K562 (cell line): ENCODE results near the gene LRRC74B. TPM values are rescaled to one million over a fixed set of nuclear protein-coding genes. Genes with fewer than 3 reads are reported as not detected.
"Not testable (repeated sequence)": the region's sequence is repeated elsewhere in the genome, so short reads cannot be mapped to it uniquely, and the experiment has no call there.

ENCODE experiments used
- ATAC-seq: fragments of 200-7000 bp; cut with Tn5 transposase; 3 replicates; pipeline ENCODE4 v1.9.1; 2020; ENCODE audit warnings: moderate library complexity
- BruUV-seq: library from RNA; stranded (reverse); fragments of 400-500 nt; replicated peaks from 2 replicates; lab custom pipeline; 2021; lab: Mats Ljungman, UMichigan
- CTCF ChIA-PET: fragments of 300-600 bp; formaldehyde crosslinking; extraction: SDS; loops from one replicate; lab custom pipeline; 2021; ENCODE audit warnings: low intra/inter-chr PET ratio; lab: Yijun Ruan, JAX
- POLR2A ChIA-PET: fragments of 300-600, 350-650 bp; sonication (Branson Sonifier 250); formaldehyde crosslinking; extraction: SDS; loops from one replicate; lab custom pipeline; 2021; ENCODE audit warnings: antibody characterized with exemption, inconsistent platforms; lab: Yijun Ruan, JAX
- DNase-seq, 4 experiments: peaks; one replicate each; pipeline versions ENCODE4 v3.0.0 to v3.0.0-alpha.2; 2011 to 2018; ENCODE audit warnings: low spot score in 3 of 4, mixed read lengths in 3 of 4; ENCODE audit errors: extremely low read depth in 1 of 4
- FAIRE-seq: peaks from 2 replicates; lab custom pipeline; 2011; peaks lifted over from hg19 to GRCh38; lab: Jason Lieb, UNC
- H2AFZ ChIP-seq: 2 replicates; pipeline ENCODE4 v1.6.0; 2011; ENCODE audit warnings: low read depth, low read length, control low read depth, inconsistent platforms
- H3K27ac ChIP-seq: fragments of 200-600 bp; 3 replicates; pipeline ENCODE4 v1.8.0; 2011; ENCODE audit warnings: low read depth, mild to moderate bottlenecking, control low read depth, inconsistent platforms, low read length, moderate library complexity, mixed read lengths; ENCODE audit errors: extremely low read depth
- H3K27me3 ChIP-seq, 2 experiments: fragments of 300-600 bp in 1 of 2; 2 replicates in 1 of 2; 3 replicates in 1 of 2; pipeline versions ENCODE4 v1.6.0 to v1.8.0; 2011; ENCODE audit warnings: inconsistent platforms in 2 of 2, low read length in 2 of 2, mild to moderate bottlenecking in 1 of 2, mixed read lengths in 1 of 2, moderate library complexity in 1 of 2; ENCODE audit not compliant: control insufficient read depth in 2 of 2, insufficient read depth in 2 of 2
- H3K36me3 ChIP-seq: fragments of 300-600 bp; 3 replicates; pipeline ENCODE4 v1.8.0; 2011; ENCODE audit warnings: mild to moderate bottlenecking, low read length, inconsistent platforms; ENCODE audit not compliant: control insufficient read depth, insufficient read depth
- H3K4me1 ChIP-seq, 2 experiments: fragments of 200-600 bp in 1 of 2; replicated peaks in 1 of 2; 2 replicates in 1 of 2; 3 replicates in 1 of 2; pipeline versions ENCODE4 v1.5.1 to v1.8.0; 2011; ENCODE audit warnings: inconsistent platforms in 2 of 2, low read length in 2 of 2, mild to moderate bottlenecking in 1 of 2, mixed read lengths in 1 of 2, moderate library complexity in 1 of 2; ENCODE audit not compliant: control insufficient read depth in 2 of 2, insufficient read depth in 2 of 2
- H3K4me2 ChIP-seq: 2 replicates; pipeline ENCODE4 v1.6.1; 2011; ENCODE audit warnings: low read length, control low read depth, inconsistent platforms, mixed read lengths; ENCODE audit not compliant: insufficient read depth
- H3K4me3 ChIP-seq: fragments of 200-600 bp; sonication (generic), shearing (Covaris generic); 2 replicates; pipeline ENCODE4 v1.5.1; 2016; ENCODE audit warnings: control low read depth, inconsistent platforms
- H3K79me2 ChIP-seq: fragments of 200-600 bp; 3 replicates; pipeline ENCODE4 v1.8.0; 2011; ENCODE audit warnings: low read length, inconsistent platforms; ENCODE audit not compliant: control insufficient read depth, insufficient read depth
- H3K9ac ChIP-seq, 2 experiments: 2 replicates each; pipeline versions ENCODE4 v1.6.0 to v1.6.1; 2011; ENCODE audit warnings: low read depth in 2 of 2, low read length in 2 of 2, control low read depth in 1 of 2, inconsistent platforms in 1 of 2, mild to moderate bottlenecking in 1 of 2, mixed read lengths in 1 of 2; ENCODE audit not compliant: insufficient read depth in 1 of 2
- H3K9me1 ChIP-seq: one replicate; pipeline ENCODE4 v1.6.0; 2011; ENCODE audit warnings: inconsistent platforms, mild to moderate bottlenecking, low read length, moderate library complexity; ENCODE audit not compliant: control insufficient read depth, insufficient read depth
- H3K9me3 ChIP-seq: replicated peaks from 2 replicates; pipeline ENCODE4 v1.5.1; 2011; ENCODE audit warnings: low read depth, low read length, inconsistent platforms; ENCODE audit not compliant: control insufficient read depth, insufficient read depth
- H4K20me1 ChIP-seq: replicated peaks from 2 replicates; pipeline ENCODE4 v1.6.1; 2011; ENCODE audit warnings: low read length, inconsistent platforms, mixed read lengths; ENCODE audit not compliant: control insufficient read depth, insufficient read depth
- E2F5 ChIP-seq: sonication (generic); formaldehyde crosslinking; IDR thresholded peaks from 2 replicates; pipeline ENCODE4 v1.8.0; 2022; ENCODE audit warnings: mild to moderate bottlenecking, missing genetic modification reagents
- MAX ChIP-seq: sonication (generic); formaldehyde crosslinking; IDR thresholded peaks from 2 replicates; pipeline ENCODE4 v1.9.0; 2022; ENCODE audit warnings: mild to moderate bottlenecking, missing genetic modification reagents
- MCM3 ChIP-seq: fragments of 450-650 bp; IDR thresholded peaks from 2 replicates; pipeline ENCODE4 v1.6.1; 2016
- MCM5 ChIP-seq: fragments of 450-650 bp; IDR thresholded peaks from 2 replicates; pipeline ENCODE4 v1.6.1; 2016; ENCODE audit warnings: low read depth
- MCM7 ChIP-seq, 2 experiments: fragments of 450-650 bp; IDR thresholded peaks; 2 replicates each; pipeline ENCODE4 v1.6.1; 2016 to 2018
- MTF1 ChIP-seq: fragments of 250-450 bp; sonication (Bioruptor Pico); IDR thresholded peaks from 2 replicates; pipeline ENCODE4 v1.9.0; 2021; ENCODE audit warnings: moderate library complexity, mild to moderate bottlenecking, inconsistent platforms, borderline replicate concordance
- STAG1 ChIP-seq: sonication (generic); formaldehyde crosslinking; IDR thresholded peaks from 2 replicates; pipeline ENCODE4 v1.5.0; 2020; ENCODE audit warnings: missing genetic modification reagents, borderline replicate concordance
- TFE3 ChIP-seq: fragments of 450-650 bp; formaldehyde crosslinking; IDR thresholded peaks from 2 replicates; pipeline ENCODE4 v1.4.0; 2020; ENCODE audit warnings: mild to moderate bottlenecking, mixed read lengths
- USF2 ChIP-seq: sonication (generic); formaldehyde crosslinking; IDR thresholded peaks from 2 replicates; pipeline ENCODE4 v1.5.0; 2020; ENCODE audit warnings: missing genetic modification reagents
- ZNF408 ChIP-seq: fragments of 250-450 bp; sonication (Bioruptor Pico); IDR thresholded peaks from 2 replicates; pipeline ENCODE4 v1.4.0; 2020; ENCODE audit warnings: low read depth, mild to moderate bottlenecking, moderate library complexity
- ZNF436 ChIP-seq: fragments of 250-450, 450-650 bp; sonication (Bioruptor Pico); formaldehyde crosslinking; IDR thresholded peaks from 2 replicates; pipeline ENCODE4 v1.7.0; 2020; ENCODE audit warnings: mild to moderate bottlenecking
- ZNF830 ChIP-seq: fragments of 250-450 bp; sonication (Bioruptor Pico); IDR thresholded peaks from 2 replicates; pipeline ENCODE4 v1.5.0; 2021; ENCODE audit warnings: mild to moderate bottlenecking
- WGBS: fragments of 100-300 bp; shearing (Covaris generic); methylation state at CpG from one replicate; pipeline ENCODE4 v1.1.6; 2016; ENCODE audit warnings: low coverage, mixed read lengths; ENCODE audit not compliant: insufficient coverage; ENCODE audit errors: missing lambda C conversion rate; 5-methylcytosine and 5-hydroxymethylcytosine counted together
- in situ Hi-C: fragments of 300-500 bp; cut with MboI; formaldehyde crosslinking; loops from 4 replicates; pipeline ENCODE4 v1.15.0; 2018; ENCODE audit warnings: inconsistent platforms, mixed read lengths
- intact Hi-C: fragments of 100-400 bp; cut with micrococcal nuclease; formaldehyde crosslinking; loops from 2 replicates; pipeline ENCODE4 v1.14.2; 2022
- polyA plus RNA-seq, 8 experiments: library from polyadenylated mRNA; depleted of rRNA in 4 of 8; stranded (reverse) in 5 of 8; unstranded in 3 of 8; fragments of >200 nt; fragmentation: Nextera tagmentation in 2 of 8; fragmentation: Illumina TruSeq in 1 of 8; extraction: Ambion mirVana in 2 of 8; extraction: Trizol in 1 of 8; gene quantifications; 2 replicates each; pipeline versions ENCODE4 v1.2.1 to v1.2.3, GENCODE V29; 2011 to 2014; ENCODE audit warnings: inconsistent platforms in 1 of 8, missing spikeins in 1 of 8
- total RNA-seq, 7 experiments: library from RNA; depleted of rRNA in 6 of 7; stranded (reverse); fragments of >200 nt in 6 of 7; fragmentation: Illumina TruSeq in 2 of 7; extraction: Trizol in 2 of 7; gene quantifications; 2 replicates each; pipeline versions ENCODE4 v1.2.1 to v1.2.3, GENCODE V29; 2011 to 2021; ENCODE audit warnings: low replicate concordance in 1 of 7

The LRRC74B gene
- total and polyA plus RNA-seq, 9 of the 15 experiments (the other 6 are each of a cell fraction or from before 2014, with no cell fraction given) = not detected

GRCh38 chr22:21064425-21064824 is 18.7 kb downstream of the LRRC74B start:
- H3K9me3 ChIP-seq, in situ Hi-C loops, H3K4me2 ChIP-seq, H3K9ac ChIP-seq, ATAC-seq, H3K27ac ChIP-seq, FAIRE-seq, CTCF ChIA-PET, H3K79me2 ChIP-seq, DNase-seq, H3K36me3 ChIP-seq, H3K4me1 ChIP-seq, H4K20me1 ChIP-seq, BruUV-seq, H3K9me1 ChIP-seq, H2AFZ ChIP-seq, intact Hi-C loops, H3K4me3 ChIP-seq: not testable (repeated sequence)
- POLR2A ChIA-PET = interaction anchor here (0.9 to 5.0 kb wide), 11 partner anchors 10 to 62 kb away, joined by 3 to 51 read pairs (median 7); partner anchors contain the start of gene THAP7
- peaks cover 56 to 63% of the 10 kb centered on the region in 2 experiments for H3K27me3 ChIP-seq
- TF ChIP-seq MCM5 = 0 out of 2 replicates have a peak, but pooled peaks have one; percentile 80
- peak; percentile 30; the same call in 1 of the 2 replicates for TF ChIP-seq MAX
- peak; percentile 22 to 78; a peak in 1 of 4 replicates for TF ChIP-seq MCM7 (IDR thresholded peaks at IDR 0.05)
- TF ChIP-seq TFE3 (CRISPR knock-in tag) = peak; percentile 18
- TF ChIP-seq MCM3 = peak; percentile 77; the same call in 1 of the 2 replicates
- TF ChIP-seq ZNF436 (CRISPR knock-in tag) = 0 out of 2 replicates have a peak, but pooled peaks have one; percentile 34
- TF ChIP-seq ZNF830 (CRISPR knock-in tag) = 0 out of 2 replicates have a peak, but pooled peaks have one; percentile 2
- peak; percentile 35; the same call in 1 of the 2 replicates for TF ChIP-seq STAG1 (CRISPR knock-in tag)
- 0 out of 2 replicates have a peak, but pooled peaks have one; percentile 18 for TF ChIP-seq E2F5
- TF ChIP-seq USF2 = 0 out of 2 replicates have a peak, but pooled peaks have one; percentile 1
- 0 out of 2 replicates have a peak, but pooled peaks have one; percentile 69 for TF ChIP-seq ZNF408
- 0 out of 2 replicates have a peak, but pooled peaks have one; percentile 21 for TF ChIP-seq MTF1 (CRISPR knock-in tag)
- WGBS = under 1% methylated on average over 11 of the region's 11 CpGs
